Esophagus muscularis mucosa (tissue), 4 donors: ENCODE data around the gene CRYBA2. TPM values are rescaled to one million over a fixed set of nuclear protein-coding genes. Genes with fewer than 3 reads are reported as not detected.

Source experiments
- DNase-seq: peaks from one replicate; pipeline ENCODE4 v3.0.0-alpha.2; 2017; ENCODE audit errors: extremely low spot score
- H3K27ac ChIP-seq, 4 donors: fragments of 200-600 bp; sonication (generic); replicated peaks in 1 of 4; 1 replicate in 3 of 4; 2 replicates in 1 of 4; pipeline ENCODE4 v1.5.1; 2016 to 2019; ENCODE audit warnings: mild to moderate bottlenecking in 1 of 4
- H3K27me3 ChIP-seq, 4 donors: fragments of 200-600 bp; sonication (generic); one replicate each; pipeline versions ENCODE4 v1.5.1 to v1.6.0; 2016 to 2019
- H3K36me3 ChIP-seq, 4 donors: fragments of 200-600 bp; sonication (generic); one replicate each; pipeline ENCODE4 v1.5.1; 2016 to 2019
- H3K4me1 ChIP-seq, 4 donors: fragments of 200-600 bp; sonication (generic); one replicate each; pipeline ENCODE4 v1.5.1; 2016 to 2019
- H3K4me3 ChIP-seq, 4 donors: fragments of 200-600 bp; sonication (generic); 1 replicate in 2 of 4; 2 replicates in 2 of 4; pipeline ENCODE4 v1.5.1; 2016 to 2019; ENCODE audit warnings: mild to moderate bottlenecking in 4 of 4, moderate library complexity in 1 of 4
- H3K9me3 ChIP-seq, 4 donors: fragments of 200-600 bp; sonication (generic); 1 replicate in 3 of 4; 2 replicates in 1 of 4; pipeline ENCODE4 v1.5.1; 2016 to 2019
- EP300 ChIP-seq: sonication (generic); formaldehyde crosslinking; IDR thresholded peaks from one replicate; pipeline ENCODE4 v1.6.1; 2017; ENCODE audit warnings: antibody characterized with exemption
- POLR2A ChIP-seq: fragments of 450-650 bp; IDR thresholded peaks from one replicate; pipeline ENCODE4 v1.6.1; 2017; ENCODE audit warnings: antibody characterized with exemption, moderate library complexity, mild to moderate bottlenecking, low read depth
- POLR2AphosphoS5 ChIP-seq, 2 donors: sonication (generic); formaldehyde crosslinking; IDR thresholded peaks; one replicate each; pipeline ENCODE4 v1.6.1; 2017; ENCODE audit warnings: antibody characterized with exemption in 2 of 2
- WGBS: methylation state at CpG from one replicate; pipeline ENCODE4 v1.1.5; 2018; 5-methylcytosine and 5-hydroxymethylcytosine counted together
- intact Hi-C: fragments of 100-400 bp; cut with DNase I; formaldehyde crosslinking; loops from one replicate; pipeline ENCODE4 v1.15.1; 2023
- total RNA-seq, 4 donors: library from RNA; depleted of rRNA; stranded (reverse); fragments of >200 nt; gene quantifications; one replicate each; pipeline versions ENCODE4 v1.1.0 to v1.2.1, GENCODE V29; 2016
- TF ChIP-seq, protein P1 (sequence below), 3 experiments: fragments of 200-600 bp in 2 of 3; fragments of 450-650 bp in 1 of 3; sonication (generic) in 2 of 3; IDR thresholded peaks; one replicate each; pipeline ENCODE4 v1.5.1; 2017 to 2019; ENCODE audit warnings: antibody characterized with exemption in 3 of 3, mild to moderate bottlenecking in 2 of 3, moderate library complexity in 1 of 3

Gene CRYBA2
- total RNA-seq, 4 donors from 2014 or later = not detected

DNA sequence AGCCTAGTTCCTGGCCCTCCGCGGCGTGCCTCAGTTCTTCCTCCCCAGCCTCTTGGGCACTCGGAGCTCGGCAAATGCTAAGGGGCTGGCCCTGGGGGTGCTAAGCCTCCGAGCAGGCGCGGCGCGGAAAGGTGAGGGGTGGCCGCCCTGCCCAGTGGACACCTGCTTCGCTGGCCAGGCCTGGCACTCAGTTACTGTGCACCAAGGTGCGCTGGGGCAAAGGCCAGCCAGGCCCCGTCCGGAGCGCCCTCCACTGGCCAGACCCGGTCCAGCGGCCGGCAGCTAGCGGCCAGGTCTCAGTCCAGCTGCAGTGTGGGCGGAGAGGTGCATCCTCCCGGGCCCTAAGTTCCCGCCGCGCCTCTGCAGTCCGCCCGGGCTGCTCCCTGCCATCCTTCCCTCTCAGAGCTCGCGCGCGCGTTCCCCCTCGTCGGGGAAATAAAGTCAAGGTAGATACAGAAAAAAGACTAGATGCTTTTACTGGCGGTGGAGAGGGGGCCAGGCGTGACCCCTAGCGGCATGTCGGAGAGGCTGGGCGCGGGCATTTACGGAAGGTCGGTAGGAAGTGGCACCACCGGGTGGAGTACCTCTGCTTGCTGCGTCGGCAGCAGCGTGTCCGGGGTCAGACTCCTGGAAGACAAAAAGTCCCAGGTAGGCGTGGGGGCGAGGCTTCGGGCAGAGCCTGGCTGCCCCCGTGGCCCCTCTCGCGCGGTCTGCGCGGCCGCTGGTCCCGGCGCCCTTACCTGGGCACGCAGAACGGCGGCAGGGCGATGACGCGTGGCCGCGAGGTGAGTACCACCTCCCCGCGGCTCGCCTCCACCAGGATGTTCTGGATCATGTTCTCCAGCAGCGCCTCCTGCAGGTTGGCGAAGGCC is 9.4 kb upstream of the CRYBA2 start:
- H3K36me3 ChIP-seq = no peaks in the 10 kb centered on the region
- peaks cover 5 to 96% (median 50%) of the 10 kb centered on the region in 4 donors for H3K27me3 ChIP-seq
- H3K9me3 ChIP-seq = no peaks in the 10 kb centered on the region
- intact Hi-C loops = no loop called here
- H3K4me1 ChIP-seq = peaks cover 21 to 25% (median 22%) of the 10 kb centered on the region in 4 donors
- H3K4me3 ChIP-seq = peak overlapping the region; percentile 18 to 36 (median 20)
- no peak overlapping the region for H3K27ac ChIP-seq
- TF ChIP-seq, protein P1, sequence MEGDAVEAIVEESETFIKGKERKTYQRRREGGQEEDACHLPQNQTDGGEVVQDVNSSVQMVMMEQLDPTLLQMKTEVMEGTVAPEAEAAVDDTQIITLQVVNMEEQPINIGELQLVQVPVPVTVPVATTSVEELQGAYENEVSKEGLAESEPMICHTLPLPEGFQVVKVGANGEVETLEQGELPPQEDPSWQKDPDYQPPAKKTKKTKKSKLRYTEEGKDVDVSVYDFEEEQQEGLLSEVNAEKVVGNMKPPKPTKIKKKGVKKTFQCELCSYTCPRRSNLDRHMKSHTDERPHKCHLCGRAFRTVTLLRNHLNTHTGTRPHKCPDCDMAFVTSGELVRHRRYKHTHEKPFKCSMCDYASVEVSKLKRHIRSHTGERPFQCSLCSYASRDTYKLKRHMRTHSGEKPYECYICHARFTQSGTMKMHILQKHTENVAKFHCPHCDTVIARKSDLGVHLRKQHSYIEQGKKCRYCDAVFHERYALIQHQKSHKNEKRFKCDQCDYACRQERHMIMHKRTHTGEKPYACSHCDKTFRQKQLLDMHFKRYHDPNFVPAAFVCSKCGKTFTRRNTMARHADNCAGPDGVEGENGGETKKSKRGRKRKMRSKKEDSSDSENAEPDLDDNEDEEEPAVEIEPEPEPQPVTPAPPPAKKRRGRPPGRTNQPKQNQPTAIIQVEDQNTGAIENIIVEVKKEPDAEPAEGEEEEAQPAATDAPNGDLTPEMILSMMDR (IDR thresholded peaks at IDR 0.05) = peak in 2 of 3 experiments; percentile 14 to 32
- TF ChIP-seq POLR2AphosphoS5 (IDR thresholded peaks at IDR 0.05) = no peak
- no peak for DNase-seq
- WGBS = 0% methylated on average over 16 of the region's 72 CpGs

DNA sequence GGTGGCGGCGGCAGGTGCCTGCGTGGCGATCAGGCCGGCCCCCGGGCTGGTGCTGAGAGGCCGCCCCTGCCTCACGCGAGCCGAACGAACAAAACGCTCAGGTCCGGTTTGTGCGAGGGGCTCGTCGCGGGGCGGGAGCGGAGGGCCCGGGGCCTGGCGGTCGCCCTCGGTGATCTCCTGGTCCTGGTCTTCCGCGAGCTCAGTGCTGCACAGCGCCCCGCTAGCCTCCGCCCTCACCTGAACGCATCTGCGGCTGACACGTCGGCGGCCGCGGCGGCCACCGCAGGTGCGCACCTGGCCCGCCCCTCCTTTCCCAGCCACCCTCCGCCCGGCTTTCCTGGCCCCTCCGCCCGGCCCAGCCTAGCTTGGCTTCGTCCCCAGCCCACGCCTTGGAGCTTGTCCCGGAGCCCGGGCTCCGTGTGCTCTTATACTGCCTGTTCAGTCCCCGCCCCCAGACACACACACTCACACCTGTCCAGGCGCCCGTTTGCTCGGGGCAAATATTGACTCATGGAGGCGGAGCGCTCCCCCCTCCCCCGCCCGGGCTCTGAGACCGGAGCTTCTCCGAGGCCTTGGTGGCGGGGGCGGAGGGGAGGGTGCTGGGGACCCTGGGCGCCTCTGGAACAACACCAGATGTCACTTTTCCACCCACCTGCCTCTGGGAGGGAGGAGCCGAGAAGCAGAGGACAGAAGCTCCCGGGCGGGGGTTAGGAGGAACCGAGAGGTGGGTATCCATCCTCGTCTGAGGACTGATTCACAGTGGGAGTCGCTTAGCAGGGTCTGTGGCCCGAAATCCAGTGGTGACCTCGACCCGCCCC is 8.6 kb upstream of the CRYBA2 start:
- H3K4me3 ChIP-seq = peak overlapping the region in 3 of 4 donors; percentile 5 to 28 (median 19)
- DNase-seq = no peak
- no peak for TF ChIP-seq POLR2A
- TF ChIP-seq, protein P1 (IDR thresholded peaks at IDR 0.05) = no peak
- no peak for TF ChIP-seq EP300
- no peak for TF ChIP-seq POLR2AphosphoS5 (IDR thresholded peaks at IDR 0.05)
- H3K4me1 ChIP-seq = peaks cover 21 to 25% (median 22%) of the 10 kb centered on the region in 4 donors
- 8% methylated on average over 18 of the region's 70 CpGs for WGBS
- H3K9me3 ChIP-seq = no peaks in the 10 kb centered on the region
- H3K27ac ChIP-seq = no peak overlapping the region
- intact Hi-C loops = no loop called here
- H3K27me3 ChIP-seq = peaks cover 5 to 98% (median 50%) of the 10 kb centered on the region in 4 donors
- H3K36me3 ChIP-seq = no peaks in the 10 kb centered on the region

DNA sequence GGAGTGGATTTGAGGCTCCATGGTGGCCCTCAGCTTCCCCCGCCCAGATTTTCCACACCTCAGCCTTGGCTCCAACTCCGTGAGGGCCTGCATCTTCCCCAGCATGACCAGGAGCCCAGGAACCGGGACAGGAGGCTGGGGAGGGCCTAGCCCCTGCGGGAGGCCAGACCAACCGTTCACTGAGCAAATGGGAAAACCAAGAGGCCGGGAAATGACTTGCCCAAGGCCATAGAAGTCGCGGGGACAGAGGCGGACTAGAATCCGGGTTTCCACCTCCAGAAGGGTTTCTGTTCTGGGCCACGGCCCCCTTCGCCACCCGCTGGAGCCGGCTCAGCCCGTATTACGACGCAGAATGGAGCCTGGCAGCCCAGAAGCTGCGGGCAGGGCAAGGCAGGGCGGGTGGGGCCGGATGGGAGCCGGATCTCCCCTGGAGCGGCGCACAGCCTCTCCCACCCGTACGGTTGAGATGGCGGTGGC is 7.9 kb upstream of the CRYBA2 start:
- H3K36me3 ChIP-seq = no peaks in the 10 kb centered on the region
- TF ChIP-seq POLR2A = no peak
- no peak for TF ChIP-seq EP300
- no peak for TF ChIP-seq POLR2AphosphoS5 (IDR thresholded peaks at IDR 0.05)
- TF ChIP-seq, protein P1 (IDR thresholded peaks at IDR 0.05) = no peak

DNA sequence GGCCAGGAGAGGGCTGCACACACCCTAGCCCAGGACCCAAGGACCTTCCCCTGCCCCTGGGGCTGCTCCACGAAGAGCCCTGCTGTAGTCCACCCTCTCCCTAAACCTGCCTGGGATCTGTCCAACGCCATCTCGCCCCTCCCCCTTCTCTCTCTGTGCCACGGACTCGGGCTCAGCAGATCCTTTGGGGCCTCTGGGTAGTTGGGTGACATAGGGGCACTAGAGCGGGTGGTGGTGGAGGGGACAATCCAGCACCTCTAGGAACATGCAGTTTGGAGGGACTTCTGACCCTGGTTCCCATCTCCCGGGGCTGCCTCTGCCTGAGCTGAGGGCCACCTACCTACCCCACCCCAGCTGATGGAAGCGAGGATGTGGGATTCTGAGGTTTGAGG is 7.3 kb upstream of the CRYBA2 start:
- H3K9me3 ChIP-seq = no peaks in the 10 kb centered on the region
- H3K4me3 ChIP-seq = no peak overlapping the region
- intact Hi-C loops = no loop called here
- peaks cover 30 to 34% (median 33%) of the 10 kb centered on the region in 4 donors for H3K4me1 ChIP-seq
- peaks cover 5 to 100% (median 56%) of the 10 kb centered on the region in 4 donors for H3K27me3 ChIP-seq
- DNase-seq = no peak
- no peaks in the 10 kb centered on the region for H3K36me3 ChIP-seq
- WGBS = 0% methylated on average over 2 of the region's 8 CpGs
- no peak overlapping the region for H3K27ac ChIP-seq
- TF ChIP-seq, protein P1 (IDR thresholded peaks at IDR 0.05) = no peak
- no peak for TF ChIP-seq POLR2A
- TF ChIP-seq POLR2AphosphoS5 (IDR thresholded peaks at IDR 0.05) = no peak
- TF ChIP-seq EP300 = no peak

More for the DNA sequence above, 7.9 kb upstream of the CRYBA2 start:
- 30% methylated on average over 13 of the region's 26 CpGs for WGBS
- intact Hi-C loops = no loop called here
- Histone ChIP-seq H3K27me3 (peaks cover 5 to 100% (median 53%) of the 10 kb centered on the region in 4 donors), H3K4me3 (peak overlapping the region in 2 of 4 donors; percentile 19 to 28), H3K27ac (no peak overlapping the region), H3K4me1 (peaks cover 24 to 29% (median 28%) of the 10 kb centered on the region in 4 donors), H3K9me3 (no peaks in the 10 kb centered on the region)
- no peak for DNase-seq
